Measurements from ENCODE around the gene NUP98.

The NUP98 gene

DNA sequence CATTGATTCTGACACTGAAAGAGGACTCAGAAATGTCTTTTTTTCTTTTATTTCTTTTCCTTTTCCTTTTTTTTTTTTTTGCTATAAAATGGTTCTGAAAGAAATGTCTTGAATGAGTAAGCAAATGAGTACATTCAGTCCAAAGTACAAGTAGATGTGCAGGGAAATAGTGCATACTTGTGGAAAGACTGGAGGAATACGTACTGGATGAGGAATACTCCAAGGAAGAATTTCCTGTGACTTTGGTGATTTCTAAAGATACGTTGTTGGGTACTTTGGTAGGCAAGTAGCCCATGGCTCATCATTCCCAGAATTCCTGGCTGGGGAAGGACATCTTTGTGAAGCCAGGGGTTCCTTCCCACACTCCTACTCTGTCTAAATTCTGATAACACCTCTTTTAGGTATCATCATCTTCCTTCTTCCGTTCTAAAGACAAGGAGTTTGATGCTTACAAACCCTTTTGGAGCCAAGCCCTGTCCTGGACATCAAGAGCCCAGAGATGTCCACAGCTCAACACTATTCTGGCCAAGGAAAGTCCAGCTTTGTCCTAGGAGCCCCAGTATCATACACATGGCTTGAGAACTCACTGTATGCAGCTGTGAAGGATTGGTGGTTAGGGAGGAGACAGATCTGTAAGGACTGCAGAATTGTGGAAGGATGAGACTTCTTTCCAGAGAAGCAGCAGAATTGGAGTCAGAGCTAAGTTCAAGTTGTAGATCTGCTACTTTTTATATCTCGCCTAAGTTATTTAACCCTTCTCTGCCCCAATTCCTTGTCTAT lies 4.8 kb upstream of the NUP98 start:
- TF ChIP-seq, protein P1, sequence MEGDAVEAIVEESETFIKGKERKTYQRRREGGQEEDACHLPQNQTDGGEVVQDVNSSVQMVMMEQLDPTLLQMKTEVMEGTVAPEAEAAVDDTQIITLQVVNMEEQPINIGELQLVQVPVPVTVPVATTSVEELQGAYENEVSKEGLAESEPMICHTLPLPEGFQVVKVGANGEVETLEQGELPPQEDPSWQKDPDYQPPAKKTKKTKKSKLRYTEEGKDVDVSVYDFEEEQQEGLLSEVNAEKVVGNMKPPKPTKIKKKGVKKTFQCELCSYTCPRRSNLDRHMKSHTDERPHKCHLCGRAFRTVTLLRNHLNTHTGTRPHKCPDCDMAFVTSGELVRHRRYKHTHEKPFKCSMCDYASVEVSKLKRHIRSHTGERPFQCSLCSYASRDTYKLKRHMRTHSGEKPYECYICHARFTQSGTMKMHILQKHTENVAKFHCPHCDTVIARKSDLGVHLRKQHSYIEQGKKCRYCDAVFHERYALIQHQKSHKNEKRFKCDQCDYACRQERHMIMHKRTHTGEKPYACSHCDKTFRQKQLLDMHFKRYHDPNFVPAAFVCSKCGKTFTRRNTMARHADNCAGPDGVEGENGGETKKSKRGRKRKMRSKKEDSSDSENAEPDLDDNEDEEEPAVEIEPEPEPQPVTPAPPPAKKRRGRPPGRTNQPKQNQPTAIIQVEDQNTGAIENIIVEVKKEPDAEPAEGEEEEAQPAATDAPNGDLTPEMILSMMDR (conservative IDR thresholded peaks at IDR 0.05; ENCODE audit: control insufficient read depth, insufficient read depth, low read depth, low read length) = no peak
- H3K4me3 ChIP-seq (ENCODE audit: control insufficient read depth, low read depth, low read length) = no peak overlapping the region
- peak; percentile 79 for DNase-seq (ENCODE audit: low read depth)

GRCh38 chr11:3799873-3800272 lies 2.5 kb upstream of the NUP98 start:
- no peak for DNase-seq (ENCODE audit: low read depth)
- H3K4me3 ChIP-seq (ENCODE audit: control insufficient read depth, low read depth, low read length) = no peak overlapping the region
- TF ChIP-seq, protein P1 (conservative IDR thresholded peaks at IDR 0.05; ENCODE audit: control insufficient read depth, insufficient read depth, low read depth, low read length) = no peak

- TF ChIP-seq, protein P1 (conservative IDR thresholded peaks at IDR 0.05; ENCODE audit: control insufficient read depth, insufficient read depth, low read depth, low read length) = no peak
- H3K4me3 ChIP-seq (ENCODE audit: control insufficient read depth, low read depth, low read length) = no peak overlapping the region
- DNase-seq (ENCODE audit: low read depth) = no peak
These were observed 1.8 kb upstream of the NUP98 start for GRCh38 chr11:3799143-3799542.

DNA sequence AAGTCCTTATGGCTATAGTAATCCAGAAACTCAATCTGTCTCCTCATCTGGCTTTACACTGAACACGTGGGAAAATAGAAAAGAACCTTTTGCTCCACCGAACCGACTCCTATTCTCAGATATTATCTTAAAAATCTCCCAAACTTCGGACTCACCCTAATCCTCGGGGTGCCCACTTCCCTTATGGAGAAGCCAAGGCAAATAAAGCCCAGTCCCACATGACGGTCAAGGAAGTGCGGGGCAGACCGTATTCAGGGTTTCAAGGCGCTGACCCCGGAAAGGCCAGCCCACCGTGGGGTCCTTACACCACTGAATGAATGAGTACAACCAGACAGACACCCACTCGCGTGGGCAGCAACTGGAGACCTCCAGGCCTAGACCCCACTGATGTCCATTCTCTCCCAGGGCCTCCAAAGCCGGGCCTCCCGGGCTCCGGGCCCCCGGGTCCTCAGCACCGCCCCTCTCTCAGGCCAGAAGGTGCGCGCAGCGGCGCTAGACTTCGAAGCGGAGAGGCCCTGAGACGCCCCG lies 489 bp downstream of the NUP98 start:
- TF ChIP-seq, protein P1 (conservative IDR thresholded peaks at IDR 0.05; ENCODE audit: control insufficient read depth, insufficient read depth, low read depth, low read length) = no peak
- peak overlapping the region; percentile 95 for H3K4me3 ChIP-seq (ENCODE audit: control insufficient read depth, low read depth, low read length)
- DNase-seq (ENCODE audit: low read depth) = peak; percentile 30

GRCh38 chr11:3796346-3796745 lies 1.0 kb downstream of the NUP98 start:
- DNase-seq (ENCODE audit: low read depth) = no peak
- peak overlapping the region; percentile 95 for H3K4me3 ChIP-seq (ENCODE audit: control insufficient read depth, low read depth, low read length)
- TF ChIP-seq, protein P1 (conservative IDR thresholded peaks at IDR 0.05; ENCODE audit: control insufficient read depth, insufficient read depth, low read depth, low read length) = no peak

GRCh38 chr11:3796002-3796311 lies 1.4 kb downstream of the NUP98 start:
- DNase-seq (ENCODE audit: low read depth) = no peak
- peak overlapping the region; percentile 95 for H3K4me3 ChIP-seq (ENCODE audit: control insufficient read depth, low read depth, low read length)
- TF ChIP-seq, protein P1 (conservative IDR thresholded peaks at IDR 0.05; ENCODE audit: control insufficient read depth, insufficient read depth, low read depth, low read length) = no peak
